SK-N-SH treated with all-trans-retinoic acid at 6 μM for 48 hours (cell line): Measurements from ENCODE around the gene BUD13.

ENCODE experiments used
- ATAC-seq: fragments of 200-7000 bp; cut with Tn5 transposase; 3 replicates; pipeline ENCODE4 v1.9.1; 2020; ENCODE audit warnings: mild to moderate bottlenecking, moderate library complexity
- ARNTL ChIP-seq: fragments of 450-650 bp; formaldehyde crosslinking; IDR thresholded peaks from 2 replicates; pipeline ENCODE4 v1.5.0; 2020; ENCODE audit warnings: low read depth, mild to moderate bottlenecking, moderate library complexity, borderline replicate concordance
- BACH2 ChIP-seq: fragments of 250-450 bp; sonication (Bioruptor Pico); IDR thresholded peaks from 2 replicates; pipeline ENCODE4 v1.9.0; 2021; ENCODE audit warnings: mild to moderate bottlenecking, borderline replicate concordance
- CSDC2 ChIP-seq: fragments of 250-450 bp; sonication (Bioruptor Pico); IDR thresholded peaks from 2 replicates; pipeline ENCODE4 v1.5.0; 2020; ENCODE audit warnings: mild to moderate bottlenecking, moderate library complexity
- ESRRG ChIP-seq: fragments of 250-450 bp; sonication (Bioruptor Pico); IDR thresholded peaks from 2 replicates; pipeline ENCODE4 v1.6.1; 2021; ENCODE audit warnings: mild to moderate bottlenecking
- GLIS3 ChIP-seq: fragments of 250-450 bp; sonication (Bioruptor Pico); IDR thresholded peaks from 2 replicates; pipeline ENCODE4 v1.5.0; 2020; ENCODE audit warnings: mild to moderate bottlenecking, moderate library complexity
- ISL1 ChIP-seq: fragments of 250-450 bp; sonication (Bioruptor Pico); IDR thresholded peaks from 2 replicates; pipeline ENCODE4 v2.1.2; 2022; ENCODE audit warnings: mild to moderate bottlenecking, moderate library complexity
- OSR1 ChIP-seq: fragments of 250-450 bp; sonication (Bioruptor Pico); IDR thresholded peaks from 2 replicates; pipeline ENCODE4 v1.8.0; 2022; ENCODE audit warnings: moderate library complexity, mild to moderate bottlenecking, inconsistent platforms
- PPARA ChIP-seq: fragments of 250-450 bp; sonication (Bioruptor Pico); IDR thresholded peaks from 2 replicates; pipeline ENCODE4 v1.5.0; 2020; ENCODE audit warnings: mild to moderate bottlenecking, borderline replicate concordance
- RARB ChIP-seq: fragments of 250-450 bp; sonication (Bioruptor Pico); IDR thresholded peaks from 2 replicates; pipeline ENCODE4 v1.8.0; 2021; ENCODE audit warnings: mild to moderate bottlenecking, moderate library complexity
- SNAI2 ChIP-seq: fragments of 250-450 bp; sonication (Bioruptor Pico); IDR thresholded peaks from 2 replicates; pipeline ENCODE4 v1.5.0; 2020; ENCODE audit warnings: mild to moderate bottlenecking, moderate library complexity
- TCF4 ChIP-seq: fragments of 250-450 bp; sonication (Bioruptor Pico); IDR thresholded peaks from 2 replicates; pipeline ENCODE4 v1.8.0; 2021; ENCODE audit warnings: mild to moderate bottlenecking, moderate library complexity, borderline replicate concordance
- TOX ChIP-seq: fragments of 250-450 bp; sonication (Bioruptor Pico); IDR thresholded peaks from 2 replicates; pipeline ENCODE4 v1.8.0; 2021; ENCODE audit warnings: mild to moderate bottlenecking, moderate library complexity, borderline replicate concordance
- ZC3H10 ChIP-seq: fragments of 250-450 bp; sonication (Bioruptor Pico); IDR thresholded peaks from 2 replicates; pipeline ENCODE4 v1.5.1; 2021; ENCODE audit warnings: mild to moderate bottlenecking, moderate library complexity
- ZFP3 ChIP-seq: fragments of 250-450 bp; sonication (Bioruptor Pico); IDR thresholded peaks from 2 replicates; pipeline ENCODE4 v1.5.0; 2020; ENCODE audit warnings: mild to moderate bottlenecking, moderate library complexity
- ZFP30 ChIP-seq: fragments of 450-650 bp; formaldehyde crosslinking; IDR thresholded peaks from 2 replicates; pipeline ENCODE4 v1.5.0; 2022; ENCODE audit warnings: mild to moderate bottlenecking, moderate library complexity
- ZNF565 ChIP-seq: fragments of 450-650 bp; formaldehyde crosslinking; conservative IDR thresholded peaks from 2 replicates; pipeline ENCODE4 v1.5.0; 2020; ENCODE audit warnings: low read depth, mild to moderate bottlenecking, moderate library complexity
- ZNF70 ChIP-seq: fragments of 450-650 bp; formaldehyde crosslinking; IDR thresholded peaks from 2 replicates; pipeline ENCODE4 v1.5.0; 2020; ENCODE audit warnings: mild to moderate bottlenecking, moderate library complexity
- ZNF8 ChIP-seq: fragments of 450-650 bp; formaldehyde crosslinking; IDR thresholded peaks from 2 replicates; pipeline ENCODE4 v1.5.0; 2020; ENCODE audit warnings: mild to moderate bottlenecking, moderate library complexity
- TF ChIP-seq, protein P1 (sequence below): fragments of 250-450 bp; sonication (Bioruptor Pico); IDR thresholded peaks from 2 replicates; pipeline ENCODE4 v1.5.1; 2020; ENCODE audit warnings: low read depth, mild to moderate bottlenecking, moderate library complexity
- TF ChIP-seq, protein P2 (sequence below): fragments of 250-450 bp; sonication (Bioruptor Pico); IDR thresholded peaks from 2 replicates; pipeline ENCODE4 v1.8.0; 2021; ENCODE audit warnings: low read depth, mild to moderate bottlenecking, moderate library complexity, borderline replicate concordance
- TF ChIP-seq, protein P3 (sequence below): fragments of 250-450 bp; sonication (Bioruptor Pico); IDR thresholded peaks from 2 replicates; pipeline ENCODE4 v1.5.0; 2020; ENCODE audit warnings: mild to moderate bottlenecking, moderate library complexity

Gene BUD13

DNA sequence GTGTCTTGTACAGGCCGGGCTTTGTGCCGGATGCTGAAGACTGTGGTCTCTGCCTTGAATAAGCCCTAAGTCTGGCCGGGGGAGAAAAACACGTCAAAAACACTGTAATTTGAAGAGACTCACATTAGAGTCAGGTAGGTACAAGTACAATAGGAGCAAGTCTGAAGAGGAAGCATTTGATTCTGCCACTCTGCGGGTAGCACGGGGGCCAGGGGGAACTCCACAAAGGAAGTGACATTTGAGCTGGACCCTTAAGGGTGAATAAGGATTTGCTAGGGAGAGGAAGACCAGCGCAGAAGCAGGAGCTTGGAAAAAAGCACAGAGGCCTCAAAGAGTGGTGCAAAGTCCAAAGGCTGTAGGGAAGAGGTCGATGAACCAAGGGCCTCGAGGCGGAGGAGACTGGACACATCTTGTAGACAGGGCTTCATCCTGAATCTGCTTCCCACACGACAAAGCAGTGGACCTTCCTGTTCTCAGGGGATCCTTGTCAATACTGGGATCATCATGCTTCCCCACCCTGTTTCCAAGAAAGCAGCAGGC, 38.7 kb downstream of the BUD13 start:
- no peak for ATAC-seq
- TF ChIP-seq ZNF8: no peak
- no peak for TF ChIP-seq SNAI2 (CRISPR knock-in tag)
- TF ChIP-seq, protein P1, sequence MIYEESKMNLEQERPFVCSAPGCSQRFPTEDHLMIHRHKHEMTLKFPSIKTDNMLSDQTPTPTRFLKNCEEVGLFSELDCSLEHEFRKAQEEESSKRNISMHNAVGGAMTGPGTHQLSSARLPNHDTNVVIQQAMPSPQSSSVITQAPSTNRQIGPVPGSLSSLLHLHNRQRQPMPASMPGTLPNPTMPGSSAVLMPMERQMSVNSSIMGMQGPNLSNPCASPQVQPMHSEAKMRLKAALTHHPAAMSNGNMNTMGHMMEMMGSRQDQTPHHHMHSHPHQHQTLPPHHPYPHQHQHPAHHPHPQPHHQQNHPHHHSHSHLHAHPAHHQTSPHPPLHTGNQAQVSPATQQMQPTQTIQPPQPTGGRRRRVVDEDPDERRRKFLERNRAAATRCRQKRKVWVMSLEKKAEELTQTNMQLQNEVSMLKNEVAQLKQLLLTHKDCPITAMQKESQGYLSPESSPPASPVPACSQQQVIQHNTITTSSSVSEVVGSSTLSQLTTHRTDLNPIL (CRISPR knock-in tag): no peak
- TF ChIP-seq ZFP30 (CRISPR knock-in tag): no peak
- no peak for TF ChIP-seq ARNTL (CRISPR knock-in tag)
- TF ChIP-seq ZC3H10 (CRISPR knock-in tag): no peak
- no peak for TF ChIP-seq ZFP3
- no peak for TF ChIP-seq ZNF70 (CRISPR knock-in tag)
- TF ChIP-seq ESRRG (CRISPR knock-in tag): no peak
- TF ChIP-seq TOX (CRISPR knock-in tag): no peak
- TF ChIP-seq, protein P2, sequence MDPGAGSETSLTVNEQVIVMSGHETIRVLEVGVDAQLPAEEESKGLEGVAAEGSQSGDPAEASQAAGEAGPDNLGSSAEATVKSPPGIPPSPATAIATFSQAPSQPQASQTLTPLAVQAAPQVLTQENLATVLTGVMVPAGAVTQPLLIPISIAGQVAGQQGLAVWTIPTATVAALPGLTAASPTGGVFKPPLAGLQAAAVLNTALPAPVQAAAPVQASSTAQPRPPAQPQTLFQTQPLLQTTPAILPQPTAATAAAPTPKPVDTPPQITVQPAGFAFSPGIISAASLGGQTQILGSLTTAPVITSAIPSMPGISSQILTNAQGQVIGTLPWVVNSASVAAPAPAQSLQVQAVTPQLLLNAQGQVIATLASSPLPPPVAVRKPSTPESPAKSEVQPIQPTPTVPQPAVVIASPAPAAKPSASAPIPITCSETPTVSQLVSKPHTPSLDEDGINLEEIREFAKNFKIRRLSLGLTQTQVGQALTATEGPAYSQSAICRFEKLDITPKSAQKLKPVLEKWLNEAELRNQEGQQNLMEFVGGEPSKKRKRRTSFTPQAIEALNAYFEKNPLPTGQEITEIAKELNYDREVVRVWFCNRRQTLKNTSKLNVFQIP (CRISPR knock-in tag): no peak
- TF ChIP-seq TCF4 (CRISPR knock-in tag): no peak
- TF ChIP-seq, protein P3, sequence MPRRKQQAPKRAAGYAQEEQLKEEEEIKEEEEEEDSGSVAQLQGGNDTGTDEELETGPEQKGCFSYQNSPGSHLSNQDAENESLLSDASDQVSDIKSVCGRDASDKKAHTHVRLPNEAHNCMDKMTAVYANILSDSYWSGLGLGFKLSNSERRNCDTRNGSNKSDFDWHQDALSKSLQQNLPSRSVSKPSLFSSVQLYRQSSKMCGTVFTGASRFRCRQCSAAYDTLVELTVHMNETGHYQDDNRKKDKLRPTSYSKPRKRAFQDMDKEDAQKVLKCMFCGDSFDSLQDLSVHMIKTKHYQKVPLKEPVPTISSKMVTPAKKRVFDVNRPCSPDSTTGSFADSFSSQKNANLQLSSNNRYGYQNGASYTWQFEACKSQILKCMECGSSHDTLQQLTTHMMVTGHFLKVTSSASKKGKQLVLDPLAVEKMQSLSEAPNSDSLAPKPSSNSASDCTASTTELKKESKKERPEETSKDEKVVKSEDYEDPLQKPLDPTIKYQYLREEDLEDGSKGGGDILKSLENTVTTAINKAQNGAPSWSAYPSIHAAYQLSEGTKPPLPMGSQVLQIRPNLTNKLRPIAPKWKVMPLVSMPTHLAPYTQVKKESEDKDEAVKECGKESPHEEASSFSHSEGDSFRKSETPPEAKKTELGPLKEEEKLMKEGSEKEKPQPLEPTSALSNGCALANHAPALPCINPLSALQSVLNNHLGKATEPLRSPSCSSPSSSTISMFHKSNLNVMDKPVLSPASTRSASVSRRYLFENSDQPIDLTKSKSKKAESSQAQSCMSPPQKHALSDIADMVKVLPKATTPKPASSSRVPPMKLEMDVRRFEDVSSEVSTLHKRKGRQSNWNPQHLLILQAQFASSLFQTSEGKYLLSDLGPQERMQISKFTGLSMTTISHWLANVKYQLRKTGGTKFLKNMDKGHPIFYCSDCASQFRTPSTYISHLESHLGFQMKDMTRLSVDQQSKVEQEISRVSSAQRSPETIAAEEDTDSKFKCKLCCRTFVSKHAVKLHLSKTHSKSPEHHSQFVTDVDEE: no peak
- no peak for TF ChIP-seq CSDC2 (CRISPR knock-in tag)
- TF ChIP-seq ISL1 (CRISPR knock-in tag): no peak
- no peak for TF ChIP-seq BACH2 (CRISPR knock-in tag)

DNA sequence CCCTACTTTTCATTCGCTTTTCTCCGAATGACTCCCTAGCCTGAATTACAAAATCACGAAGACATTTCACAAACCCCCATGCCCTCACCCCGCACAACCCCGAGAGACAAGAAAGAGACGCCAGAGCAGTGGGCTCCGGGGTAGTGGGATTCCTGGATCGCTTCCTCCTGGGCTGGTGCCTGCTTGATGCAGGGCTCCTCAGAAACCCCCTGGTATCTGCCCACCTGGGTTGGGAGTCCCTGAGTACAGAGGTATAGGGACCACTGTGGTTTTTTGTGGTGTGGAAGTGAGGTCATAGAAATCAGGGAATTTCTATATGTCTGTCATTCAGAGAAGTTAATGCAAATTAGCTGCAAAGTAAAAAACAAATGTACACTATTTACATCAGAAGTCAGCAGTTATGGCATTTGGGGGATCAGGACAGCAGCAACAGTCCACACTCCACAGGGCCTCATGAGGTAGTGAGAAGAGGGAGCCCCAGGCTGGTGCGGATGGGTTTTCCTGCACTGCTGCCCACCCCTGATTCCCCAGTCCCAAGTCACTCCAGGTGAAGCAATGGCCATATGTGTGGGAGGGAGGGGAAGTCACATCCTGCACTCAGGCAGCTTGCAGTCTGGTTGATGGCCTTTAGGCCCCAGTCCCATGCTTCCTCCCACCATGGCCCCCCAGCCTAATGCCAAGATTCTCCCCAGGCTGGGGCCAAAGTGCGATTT, 39.6 kb downstream of the BUD13 start:
- TF ChIP-seq ZNF70 (CRISPR knock-in tag): no peak
- TF ChIP-seq OSR1: no peak
- TF ChIP-seq GLIS3: no peak
- TF ChIP-seq, protein P1 (CRISPR knock-in tag): no peak
- no peak for TF ChIP-seq CSDC2 (CRISPR knock-in tag)
- TF ChIP-seq, protein P2 (CRISPR knock-in tag): no peak
- no peak for TF ChIP-seq ZFP3
- TF ChIP-seq TCF4 (CRISPR knock-in tag): no peak
- TF ChIP-seq PPARA (CRISPR knock-in tag): no peak
- TF ChIP-seq ESRRG (CRISPR knock-in tag): no peak
- TF ChIP-seq TOX (CRISPR knock-in tag): no peak
- ATAC-seq: peak; percentile 5; the same call in 1 of the 3 replicates

DNA sequence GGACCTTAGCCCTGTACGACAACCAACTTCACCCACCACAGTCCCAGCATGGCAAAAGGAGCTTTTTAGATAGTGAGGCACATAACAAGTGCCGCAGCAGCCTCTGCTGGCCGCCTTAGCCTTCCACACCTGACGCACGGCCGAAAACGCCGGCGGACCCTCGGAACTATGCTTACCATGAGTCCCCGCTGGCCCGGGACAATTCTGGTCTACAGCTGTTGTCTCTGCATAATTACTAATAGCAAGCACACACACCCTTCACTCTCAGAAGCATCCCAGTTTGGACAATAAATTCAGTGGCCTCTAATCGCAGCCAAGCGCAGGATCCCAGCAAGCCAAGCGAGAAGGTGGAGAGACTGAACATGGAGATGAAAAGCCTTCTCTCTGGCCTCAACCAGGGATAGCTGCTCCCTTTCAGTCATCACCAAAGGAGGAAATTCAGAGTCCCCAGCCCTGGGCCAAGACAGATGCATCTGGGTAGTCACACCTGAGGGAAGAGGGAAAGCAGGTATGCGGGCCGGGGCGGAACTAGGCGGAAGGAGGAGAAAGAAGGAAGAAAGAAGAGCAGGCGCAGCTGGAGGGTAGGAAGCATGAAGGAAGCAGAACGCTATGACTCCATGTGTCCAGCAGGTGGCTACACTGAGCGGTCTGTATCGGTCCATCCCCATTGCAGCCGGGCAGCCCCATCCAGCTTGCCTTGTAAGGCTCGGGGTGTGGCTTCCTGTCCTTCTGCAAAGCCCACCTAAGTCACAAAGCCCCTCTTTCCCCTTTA, 40.3 kb downstream of the BUD13 start:
- ATAC-seq: peak; percentile 94
- no peak for TF ChIP-seq ZNF565
- no peak for TF ChIP-seq GLIS3
- TF ChIP-seq RARB (CRISPR knock-in tag): no peak
- no peak for TF ChIP-seq ZFP30 (CRISPR knock-in tag)
